Measurements from ENCODE around the gene ALDH1L2. TPM values are rescaled to one million over a fixed set of nuclear protein-coding genes. Genes with fewer than 3 reads are reported as not detected.

ALDH1L2 gene
- polyA plus RNA-seq, 1 donor (not counting 4 experiments of a cell fraction or from before 2014, with no cell fraction given) = 1.8 TPM

GRCh38 chr12:105092336-105092735 lies 8.1 kb upstream of the ALDH1L2 start:
- Histone ChIP-seq H3K4me2 (ENCODE audit: control insufficient read depth, extremely low read depth, insufficient read depth, low read depth, low read length) (peak overlapping the region; percentile 80), H3K27ac (ENCODE audit: control insufficient read depth, insufficient read depth, low read length) (peak overlapping the region; percentile 42), H3K27me3 (ENCODE audit: control insufficient read depth, extremely low read depth, insufficient read depth, low read length) (no peaks in the 10 kb centered on the region), H3K36me3 (ENCODE audit: control insufficient read depth in 2 of 2, extremely low read depth in 1 of 2, insufficient read depth in 2 of 2, low read length in 2 of 2) (no peaks in the 10 kb centered on the region), H3K9me3 (ENCODE audit: control insufficient read depth, low read depth, low read length) (no peaks in the 10 kb centered on the region), H4K20me1 (ENCODE audit: control insufficient read depth, extremely low read depth, insufficient read depth, low read length) (no peaks in the 10 kb centered on the region), H3K9ac (ENCODE audit: control insufficient read depth, extremely low read depth, insufficient read depth, low read length) (peak overlapping the region; percentile 36), H3K4me1 (ENCODE audit: control insufficient read depth, extremely low read depth, insufficient read depth, low read length) (peaks cover 6% of the 10 kb centered on the region), H3K4me3 (ENCODE audit: control insufficient read depth in 2 of 3, extremely low read depth in 1 of 3, insufficient read depth in 2 of 3, low read depth in 1 of 3, low read length in 3 of 3) (peak overlapping the region in 2 of 3 experiments; percentile 41 to 57), H3K79me2 (ENCODE audit: control insufficient read depth, insufficient read depth, low read length) (no peaks in the 10 kb centered on the region), H2AFZ (ENCODE audit: control insufficient read depth, low read length) (peak overlapping the region; percentile 83), H3K9me1 (ENCODE audit: control insufficient read depth, extremely low read depth, insufficient read depth, low read length) (no peaks in the 10 kb centered on the region)
- FAIRE-seq (peak; percentile 72), DNase-seq (ENCODE audit: low read depth, low spot score) (no peak)
- TF ChIP-seq CTCF (optimal IDR thresholded peaks at IDR 0.05 in 1 of 3, IDR thresholded peaks at IDR 0.05 in 1 of 3, conservative IDR thresholded peaks at IDR 0.05 in 1 of 3; ENCODE audit: extremely low read depth in 1 of 3, insufficient read depth in 2 of 3, low read length in 3 of 3) (peak in 1 of 3 experiments; percentile 5), EZH2 (IDR thresholded peaks at IDR 0.05; ENCODE audit: low read length) (no peak)
- dilution Hi-C loops (cut with MboI; ENCODE audit: extremely low pct_ligation_motif_present, low sequenced_read_pairs) = no loop called here

- Histone ChIP-seq H3K4me3 (ENCODE audit: control insufficient read depth in 2 of 3, extremely low read depth in 1 of 3, insufficient read depth in 2 of 3, low read depth in 1 of 3, low read length in 3 of 3) (peak overlapping the region in 2 of 3 experiments; percentile 41 to 57), H3K9me1 (ENCODE audit: control insufficient read depth, extremely low read depth, insufficient read depth, low read length) (no peaks in the 10 kb centered on the region), H3K27me3 (ENCODE audit: control insufficient read depth, extremely low read depth, insufficient read depth, low read length) (no peaks in the 10 kb centered on the region), H3K4me1 (ENCODE audit: control insufficient read depth, extremely low read depth, insufficient read depth, low read length) (peaks cover 6% of the 10 kb centered on the region), H3K36me3 (ENCODE audit: control insufficient read depth in 2 of 2, extremely low read depth in 1 of 2, insufficient read depth in 2 of 2, low read length in 2 of 2) (no peaks in the 10 kb centered on the region), H4K20me1 (ENCODE audit: control insufficient read depth, extremely low read depth, insufficient read depth, low read length) (no peaks in the 10 kb centered on the region), H3K9me3 (ENCODE audit: control insufficient read depth, low read depth, low read length) (no peaks in the 10 kb centered on the region), H3K27ac (ENCODE audit: control insufficient read depth, insufficient read depth, low read length) (no peak overlapping the region), H3K9ac (ENCODE audit: control insufficient read depth, extremely low read depth, insufficient read depth, low read length) (peak overlapping the region; percentile 36), H3K4me2 (ENCODE audit: control insufficient read depth, extremely low read depth, insufficient read depth, low read depth, low read length) (peak overlapping the region; percentile 80), H3K79me2 (ENCODE audit: control insufficient read depth, insufficient read depth, low read length) (no peaks in the 10 kb centered on the region), H2AFZ (ENCODE audit: control insufficient read depth, low read length) (peak overlapping the region; percentile 77)
- DNase-seq (ENCODE audit: low read depth, low spot score) (no peak), FAIRE-seq (no peak)
- TF ChIP-seq EZH2 (IDR thresholded peaks at IDR 0.05; ENCODE audit: low read length) (no peak), CTCF (optimal IDR thresholded peaks at IDR 0.05 in 1 of 3, IDR thresholded peaks at IDR 0.05 in 1 of 3, conservative IDR thresholded peaks at IDR 0.05 in 1 of 3; ENCODE audit: extremely low read depth in 1 of 3, insufficient read depth in 2 of 3, low read length in 3 of 3) (no peak)
- dilution Hi-C loops (cut with MboI; ENCODE audit: extremely low pct_ligation_motif_present, low sequenced_read_pairs) = no loop called here
Measured at GRCh38 chr12:105091476-105092206, 7.4 kb upstream of the ALDH1L2 start.
